Ishikawa (cell line): ENCODE measurements around the gene AP4E1.

ENCODE experiments used
- CEBPB ChIP-seq: IDR thresholded peaks from 2 replicates; pipeline ENCODE4 v1.6.1; 2012
- CREB1 ChIP-seq: IDR thresholded peaks from 2 replicates; pipeline ENCODE4 v1.6.1; 2012; ENCODE audit warnings: low read depth
- EGR1 ChIP-seq: IDR thresholded peaks from 2 replicates; pipeline ENCODE4 v1.6.1; 2012
- EP300 ChIP-seq: IDR thresholded peaks from 2 replicates; pipeline ENCODE4 v1.6.1; 2012; ENCODE audit warnings: borderline replicate concordance
- FOXM1 ChIP-seq: IDR thresholded peaks from 2 replicates; pipeline ENCODE4 v1.6.1; 2012; ENCODE audit warnings: low read depth, borderline replicate concordance
- MAX ChIP-seq: IDR thresholded peaks from 2 replicates; pipeline ENCODE4 v1.6.1; 2012
- NFIC ChIP-seq: IDR thresholded peaks from 2 replicates; pipeline ENCODE4 v1.6.1; 2012
- RAD21 ChIP-seq: IDR thresholded peaks from 2 replicates; pipeline ENCODE4 v1.6.1; 2012; ENCODE audit warnings: low read depth
- REST ChIP-seq: IDR thresholded peaks from 2 replicates; pipeline ENCODE4 v1.6.1; 2012; ENCODE audit warnings: low read depth, mild to moderate bottlenecking
- TAF1 ChIP-seq: IDR thresholded peaks from 2 replicates; pipeline ENCODE4 v1.6.1; 2012; ENCODE audit warnings: low read depth, mild to moderate bottlenecking
- TCF12 ChIP-seq: IDR thresholded peaks from 2 replicates; pipeline ENCODE4 v1.6.1; 2012; ENCODE audit warnings: low read depth
- TEAD4 ChIP-seq: IDR thresholded peaks from 2 replicates; pipeline ENCODE4 v1.6.1; 2012
- YY1 ChIP-seq: IDR thresholded peaks from 2 replicates; pipeline ENCODE4 v1.6.1; 2012; ENCODE audit warnings: low read depth
- ZBTB7A ChIP-seq: IDR thresholded peaks from 2 replicates; pipeline ENCODE4 v1.6.1; 2012; ENCODE audit warnings: low read depth

- TF ChIP-seq TCF12 = no peak
- no peak for TF ChIP-seq RAD21
- TF ChIP-seq REST = no peak
- TF ChIP-seq NFIC = no peak
- TF ChIP-seq MAX = no peak
- no peak for TF ChIP-seq TEAD4
- no peak for TF ChIP-seq FOXM1
- no peak for TF ChIP-seq EP300
- TF ChIP-seq TAF1 = no peak
- TF ChIP-seq CEBPB = no peak
- TF ChIP-seq EGR1 = no peak
- no peak for TF ChIP-seq CREB1
- TF ChIP-seq ZBTB7A = no peak
- TF ChIP-seq YY1 = no peak
These were observed 102.7 kb downstream of the AP4E1 start for GRCh38 chr15:51011212-51011611.
